H9 (cell line): Measurements from ENCODE around the gene CDH13. TPM values are rescaled to one million over a fixed set of nuclear protein-coding genes. Genes with fewer than 3 reads are reported as not detected.

Experiments
- DNase-seq: peaks from one replicate; pipeline ENCODE4 v3.0.0-alpha.2; 2017
- H2AFZ ChIP-seq: one replicate; pipeline ENCODE4 v1.6.1; 2013; ENCODE audit warnings: mild to moderate bottlenecking, low read length, control low read depth, moderate library complexity
- H2AK5ac ChIP-seq: 2 replicates; pipeline ENCODE4 v1.6.1; 2013; ENCODE audit warnings: low read length, control low read depth, mixed read lengths; ENCODE audit not compliant: insufficient read length
- H2BK120ac ChIP-seq: one replicate; pipeline ENCODE4 v1.6.1; 2013; ENCODE audit warnings: low read depth, mild to moderate bottlenecking, low read length, control low read depth, inconsistent platforms; ENCODE audit not compliant: poor library complexity, severe bottlenecking
- H2BK12ac ChIP-seq: 2 replicates; pipeline ENCODE4 v1.6.1; 2013; ENCODE audit warnings: low read length, control low read depth, mixed read lengths, low read depth; ENCODE audit not compliant: insufficient read length
- H2BK15ac ChIP-seq: 2 replicates; pipeline ENCODE4 v1.6.1; 2013; ENCODE audit warnings: low read depth, low read length, control low read depth
- H2BK20ac ChIP-seq: one replicate; pipeline ENCODE4 v1.6.1; 2013; ENCODE audit warnings: low read depth, mild to moderate bottlenecking, low read length, control low read depth, inconsistent platforms; ENCODE audit not compliant: poor library complexity, severe bottlenecking
- H2BK5ac ChIP-seq: 2 replicates; pipeline ENCODE4 v1.6.1; 2013; ENCODE audit warnings: low read length, control low read depth, mixed read lengths; ENCODE audit not compliant: insufficient read length
- H3K14ac ChIP-seq: 2 replicates; pipeline ENCODE4 v1.6.1; 2013; ENCODE audit warnings: low read length, control low read depth; ENCODE audit not compliant: insufficient read depth
- H3K18ac ChIP-seq: 2 replicates; pipeline ENCODE4 v1.6.1; 2013; ENCODE audit warnings: low read depth, mild to moderate bottlenecking, mixed read lengths, low read length, control low read depth; ENCODE audit not compliant: insufficient read length
- H3K23ac ChIP-seq: 2 replicates; pipeline ENCODE4 v1.6.1; 2013; ENCODE audit warnings: low read length, control low read depth, mixed read lengths, low read depth; ENCODE audit not compliant: insufficient read length
- H3K23me2 ChIP-seq: 2 replicates; pipeline ENCODE4 v1.6.1; 2013; ENCODE audit warnings: low read depth, mild to moderate bottlenecking, mixed read lengths, low read length, control low read depth; ENCODE audit not compliant: insufficient read length, poor library complexity, severe bottlenecking
- H3K27ac ChIP-seq: 2 replicates; pipeline ENCODE4 v1.5.1; 2013; ENCODE audit warnings: low read length, control low read depth, mixed read lengths, low read depth; ENCODE audit not compliant: insufficient read length
- H3K27me3 ChIP-seq: 2 replicates; pipeline ENCODE4 v1.6.1; 2013; ENCODE audit warnings: low read length, control low read depth, inconsistent platforms; ENCODE audit not compliant: insufficient read depth
- H3K4ac ChIP-seq: 2 replicates; pipeline ENCODE4 v1.6.1; 2013; ENCODE audit warnings: low read depth, mild to moderate bottlenecking, control low read depth, inconsistent platforms, low read length, moderate library complexity
- H3K4me1 ChIP-seq: 2 replicates; pipeline ENCODE4 v1.6.1; 2013; ENCODE audit warnings: low read length, control low read depth, inconsistent platforms; ENCODE audit not compliant: insufficient read depth
- H3K4me2 ChIP-seq: 2 replicates; pipeline ENCODE4 v1.6.1; 2013; ENCODE audit warnings: low read length, control low read depth, mixed read lengths; ENCODE audit not compliant: insufficient read length, insufficient read depth
- H3K56ac ChIP-seq: 2 replicates; pipeline ENCODE4 v1.6.1; 2013; ENCODE audit warnings: low read depth, mild to moderate bottlenecking, mixed read lengths, low read length, control low read depth; ENCODE audit not compliant: insufficient read length
- H3K79me1 ChIP-seq: 2 replicates; pipeline ENCODE4 v1.6.1; 2013; ENCODE audit warnings: low read depth, mild to moderate bottlenecking, moderate library complexity, low read length, control low read depth, inconsistent platforms; ENCODE audit not compliant: insufficient read depth, poor library complexity, severe bottlenecking
- H3K79me2 ChIP-seq: 2 replicates; pipeline ENCODE4 v1.6.1; 2013; ENCODE audit warnings: low read length, control low read depth, inconsistent platforms; ENCODE audit not compliant: insufficient read depth
- H3K9ac ChIP-seq: 2 replicates; pipeline ENCODE4 v1.6.1; 2013; ENCODE audit warnings: low read length, control low read depth, mixed read lengths; ENCODE audit not compliant: insufficient read length; ENCODE audit errors: extremely low read depth
- H3K9me3 ChIP-seq: one replicate; pipeline ENCODE4 v1.6.1; 2013; ENCODE audit warnings: low read depth, low read length, inconsistent platforms; ENCODE audit not compliant: control insufficient read depth
- H3T11ph ChIP-seq: one replicate; pipeline ENCODE4 v1.6.1; 2013; ENCODE audit warnings: mild to moderate bottlenecking, low read length, control low read depth, inconsistent platforms
- H4K20me1 ChIP-seq: one replicate; pipeline ENCODE4 v1.6.1; 2013; ENCODE audit not compliant: control insufficient read depth, insufficient read length, insufficient read depth
- H4K5ac ChIP-seq: 2 replicates; pipeline ENCODE4 v1.6.1; 2013; ENCODE audit warnings: low read depth, mild to moderate bottlenecking, mixed read lengths, low read length, control low read depth; ENCODE audit not compliant: insufficient read length
- H4K8ac ChIP-seq: replicated peaks from 2 replicates; pipeline ENCODE4 v1.6.1; 2013; ENCODE audit warnings: low read length, control low read depth, mixed read lengths, low read depth; ENCODE audit not compliant: insufficient read length
- H4K91ac ChIP-seq: 2 replicates; pipeline ENCODE4 v1.6.1; 2013; ENCODE audit warnings: low read depth, mild to moderate bottlenecking, moderate library complexity, mixed read lengths, low read length, control low read depth; ENCODE audit not compliant: insufficient read length
- H3K27ac Mint-ChIP-seq, 3 experiments: 2 replicates in 2 of 3; 3 replicates in 1 of 3; pipeline ENCODE4 v1.8.0; 2020 to 2021; ENCODE audit warnings: mixed read lengths in 3 of 3, mild to moderate bottlenecking in 1 of 3, moderate library complexity in 1 of 3
- H3K27me3 Mint-ChIP-seq: 2 replicates; pipeline ENCODE4 v1.8.0; 2021; ENCODE audit warnings: low read depth, mild to moderate bottlenecking, moderate library complexity, mixed read lengths
- H3K36me3 Mint-ChIP-seq, 3 experiments: 2 replicates in 2 of 3; 3 replicates in 1 of 3; pipeline ENCODE4 v1.8.0; 2020 to 2021; ENCODE audit warnings: low read depth in 3 of 3, mixed read lengths in 3 of 3; ENCODE audit not compliant: insufficient read depth in 1 of 3
- H3K4me1 Mint-ChIP-seq, 2 experiments: 2 replicates each; pipeline ENCODE4 v1.8.0; 2020; ENCODE audit warnings: mixed read lengths in 2 of 2
- H3K4me3 Mint-ChIP-seq, 2 experiments: 2 replicates in 1 of 2; 3 replicates in 1 of 2; pipeline ENCODE4 v1.8.0; 2020 to 2021; ENCODE audit warnings: mild to moderate bottlenecking in 2 of 2, mixed read lengths in 2 of 2, moderate library complexity in 1 of 2
- H3K9me3 Mint-ChIP-seq, 2 experiments: 2 replicates in 1 of 2; 3 replicates in 1 of 2; pipeline ENCODE4 v1.8.0; 2020; ENCODE audit warnings: mild to moderate bottlenecking in 2 of 2, mixed read lengths in 2 of 2, moderate library complexity in 1 of 2
- WGBS: extraction: QIAGEN DNeasy Blood & Tissue Kit; methylation state at CpG from one replicate; pipeline ENCODE4 v1.1.7; 2013; ENCODE audit warnings: missing lambda C conversion rate, low lambda C conversion rate, mixed read lengths; ENCODE audit not compliant: insufficient read length; ENCODE audit errors: extremely low coverage; 5-methylcytosine and 5-hydroxymethylcytosine counted together
- total RNA-seq: library from RNA; stranded (reverse); gene quantifications from 2 replicates; pipeline ENCODE4 v1.2.1, GENCODE V29; 2021
- TF ChIP-seq, protein P1 (sequence below): fragments of 200-600 bp; sonication (generic); conservative IDR thresholded peaks from 3 replicates; pipeline ENCODE4 v1.8.0; 2021; ENCODE audit warnings: antibody characterized with exemption, mild to moderate bottlenecking

The CDH13 gene
- total RNA-seq, 1 experiment from 2014 or later = 1.5 TPM

DNA sequence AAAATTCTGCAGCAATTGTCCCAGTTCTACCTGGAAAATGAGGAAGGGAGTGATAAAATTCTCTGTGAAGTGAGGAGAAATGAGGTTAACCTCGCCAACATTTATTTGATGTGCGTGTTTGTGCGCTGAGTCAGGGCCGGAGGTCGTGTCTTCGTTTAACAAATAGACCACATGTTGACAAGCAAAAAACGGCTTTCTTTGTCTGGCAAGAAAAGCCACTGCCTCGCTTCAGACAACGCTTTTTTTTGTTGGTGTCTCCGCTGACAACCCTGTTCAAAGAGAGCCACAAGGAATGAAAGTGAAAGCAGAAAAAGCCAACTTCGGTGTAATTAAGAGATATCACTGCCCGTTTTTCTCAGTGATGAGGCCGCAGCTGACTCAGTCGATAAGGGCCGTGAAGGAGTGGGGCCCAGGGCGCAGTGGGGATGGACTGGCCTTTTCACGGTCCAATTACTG, 510.6 kb downstream of the CDH13 start:
- peak overlapping the region in 1 of 3 experiments; percentile 17; a peak in 1 of 7 replicates for H3K27ac Mint-ChIP-seq
- Histone ChIP-seq H2BK12ac (no peak overlapping the region), H3K4me2 (no peak overlapping the region), H2BK120ac (no peak overlapping the region), H3K4ac (no peak overlapping the region), H4K5ac (no peak overlapping the region), H2BK20ac (no peak overlapping the region), H3K9me3 (no peaks in the 10 kb centered on the region), H4K20me1 (no peaks in the 10 kb centered on the region), H2AFZ (no peak overlapping the region), H3K9ac (no peak overlapping the region), H2BK5ac (no peak overlapping the region), H3K4me1 (no peaks in the 10 kb centered on the region), H3K56ac (no peak overlapping the region), H3K14ac (no peak overlapping the region), H3K27ac (no peak overlapping the region), H4K8ac (no peak overlapping the region), H2BK15ac (no peak overlapping the region), H2AK5ac (no peak overlapping the region), H3K79me1 (no peaks in the 10 kb centered on the region), H3K23ac (no peak overlapping the region), H4K91ac (no peak overlapping the region), H3K23me2 (no peaks in the 10 kb centered on the region), H3K18ac (no peak overlapping the region), H3K27me3 (no peaks in the 10 kb centered on the region), H3T11ph (no peak overlapping the region), H3K79me2 (no peaks in the 10 kb centered on the region)
- peaks cover 1% of the 10 kb centered on the region; the same call in 1 of the 2 replicates for H3K27me3 Mint-ChIP-seq
- H3K9me3 Mint-ChIP-seq = no peaks in the 10 kb centered on the region
- H3K36me3 Mint-ChIP-seq = no peaks in the 10 kb centered on the region
- peaks cover 5 to 7% of the 10 kb centered on the region in 2 experiments; a peak in 3 of 4 replicates for H3K4me1 Mint-ChIP-seq
- WGBS = no CpG with 5 or more reads among the region's 17 CpGs
- no peak overlapping the region for H3K4me3 Mint-ChIP-seq
- TF ChIP-seq, protein P1, sequence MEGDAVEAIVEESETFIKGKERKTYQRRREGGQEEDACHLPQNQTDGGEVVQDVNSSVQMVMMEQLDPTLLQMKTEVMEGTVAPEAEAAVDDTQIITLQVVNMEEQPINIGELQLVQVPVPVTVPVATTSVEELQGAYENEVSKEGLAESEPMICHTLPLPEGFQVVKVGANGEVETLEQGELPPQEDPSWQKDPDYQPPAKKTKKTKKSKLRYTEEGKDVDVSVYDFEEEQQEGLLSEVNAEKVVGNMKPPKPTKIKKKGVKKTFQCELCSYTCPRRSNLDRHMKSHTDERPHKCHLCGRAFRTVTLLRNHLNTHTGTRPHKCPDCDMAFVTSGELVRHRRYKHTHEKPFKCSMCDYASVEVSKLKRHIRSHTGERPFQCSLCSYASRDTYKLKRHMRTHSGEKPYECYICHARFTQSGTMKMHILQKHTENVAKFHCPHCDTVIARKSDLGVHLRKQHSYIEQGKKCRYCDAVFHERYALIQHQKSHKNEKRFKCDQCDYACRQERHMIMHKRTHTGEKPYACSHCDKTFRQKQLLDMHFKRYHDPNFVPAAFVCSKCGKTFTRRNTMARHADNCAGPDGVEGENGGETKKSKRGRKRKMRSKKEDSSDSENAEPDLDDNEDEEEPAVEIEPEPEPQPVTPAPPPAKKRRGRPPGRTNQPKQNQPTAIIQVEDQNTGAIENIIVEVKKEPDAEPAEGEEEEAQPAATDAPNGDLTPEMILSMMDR = no peak
- no peak for DNase-seq
